NT2/D1 (cell line): ENCODE measurements around the gene PTN.

ENCODE experiments used
- YY1 ChIP-seq: IDR thresholded peaks from 2 replicates; pipeline ENCODE4 v1.6.1; 2011; ENCODE audit not compliant: insufficient read length, insufficient read depth
- ZNF274 ChIP-seq: IDR thresholded peaks from 2 replicates; pipeline ENCODE4 v1.6.1; 2011; ENCODE audit warnings: mild to moderate bottlenecking, low read depth, low read length

GRCh38 chr7:137331378-137331777 is 12.2 kb downstream of the PTN start:
- no peak for TF ChIP-seq YY1
- no peak for TF ChIP-seq ZNF274
